CD14-positive monocyte (primary cell): ENCODE measurements around the gene CCDC97. TPM values are rescaled to one million over a fixed set of nuclear protein-coding genes. Genes with fewer than 3 reads are reported as not detected.
A peak's percentile ranks its signal among the peaks of the same experiment; 100 is the strongest.

ENCODE experiments used
- DNase-seq, 3 donors: peaks; one replicate each; pipeline ENCODE4 v3.0.0-alpha.2; 2011 to 2022
- H2AFZ ChIP-seq: 2 replicates; pipeline ENCODE4 v1.6.0; 2012; ENCODE audit warnings: mild to moderate bottlenecking, low read depth, low read length, inconsistent platforms; ENCODE audit not compliant: insufficient read depth, poor library complexity, severe bottlenecking
- H3K27ac ChIP-seq, 2 donors: 1 replicate in 1 of 2; 2 replicates in 1 of 2; pipeline ENCODE4 v1.5.1; 2012 to 2013; ENCODE audit warnings: low read length in 2 of 2, control low read depth in 1 of 2, inconsistent platforms in 1 of 2, low read depth in 1 of 2, mild to moderate bottlenecking in 1 of 2
- H3K27me3 ChIP-seq, 2 donors: one replicate each; pipeline versions ENCODE4 v1.6.0 to v1.6.1; 2011 to 2013; ENCODE audit warnings: low read length in 2 of 2; ENCODE audit not compliant: control insufficient read depth in 2 of 2, insufficient read depth in 2 of 2
- H3K36me3 ChIP-seq, 2 donors: replicated peaks in 1 of 2; 1 replicate in 1 of 2; 2 replicates in 1 of 2; pipeline versions ENCODE4 v1.5.1 to v1.6.1; 2012 to 2013; ENCODE audit warnings: low read length in 2 of 2, control low read depth in 1 of 2, inconsistent platforms in 1 of 2, mild to moderate bottlenecking in 1 of 2; ENCODE audit not compliant: insufficient read depth in 2 of 2, control insufficient read depth in 1 of 2
- H3K4me1 ChIP-seq, 2 donors: 1 replicate in 1 of 2; 2 replicates in 1 of 2; pipeline versions ENCODE4 v1.5.1 to v1.6.1; 2012 to 2013; ENCODE audit warnings: low read length in 2 of 2, control low read depth in 1 of 2, inconsistent platforms in 1 of 2, mild to moderate bottlenecking in 1 of 2, moderate library complexity in 1 of 2; ENCODE audit not compliant: insufficient read depth in 2 of 2, control insufficient read depth in 1 of 2
- H3K4me2 ChIP-seq: replicated peaks from 2 replicates; pipeline ENCODE3; 2012; ENCODE audit warnings: low read length, moderate library complexity, mild to moderate bottlenecking; ENCODE audit not compliant: poor library complexity, severe bottlenecking; ENCODE audit errors: extremely low read depth
- H3K4me3 ChIP-seq, 3 experiments: fragments of 200-600 bp in 1 of 3; sonication (generic) in 1 of 3; replicated peaks in 1 of 3; 1 replicate in 2 of 3; 2 replicates in 1 of 3; pipeline ENCODE4 v1.5.1; 2011 to 2013; ENCODE audit warnings: low read length in 3 of 3, mild to moderate bottlenecking in 3 of 3, control low read depth in 2 of 3, low read depth in 2 of 3, inconsistent platforms in 1 of 3, moderate library complexity in 1 of 3
- H3K79me2 ChIP-seq: 2 replicates; pipeline ENCODE4 v1.6.0; 2012; ENCODE audit warnings: mild to moderate bottlenecking, control low read depth, inconsistent platforms, low read length, moderate library complexity; ENCODE audit not compliant: insufficient read depth
- H3K9ac ChIP-seq: 2 replicates; pipeline ENCODE4 v1.6.0; 2017; ENCODE audit warnings: low read length, mild to moderate bottlenecking; ENCODE audit not compliant: insufficient read depth, poor library complexity, severe bottlenecking
- H3K9me3 ChIP-seq, 2 donors: replicated peaks in 1 of 2; 1 replicate in 1 of 2; 2 replicates in 1 of 2; pipeline versions ENCODE4 v1.5.1 to v1.6.1; 2012 to 2013; ENCODE audit warnings: low read length in 2 of 2, control low read depth in 1 of 2; ENCODE audit not compliant: control insufficient read depth in 1 of 2, insufficient read depth in 1 of 2
- H4K20me1 ChIP-seq: 2 replicates; pipeline ENCODE4 v1.6.0; 2012; ENCODE audit warnings: mild to moderate bottlenecking, low read length, control low read depth, moderate library complexity; ENCODE audit not compliant: insufficient read depth
- H3K27ac Mint-ChIP-seq, 7 donors: one replicate each; pipeline ENCODE4 v1.8.0; 2020; ENCODE audit warnings: mild to moderate bottlenecking in 7 of 7, mixed read lengths in 7 of 7, moderate library complexity in 6 of 7, inconsistent platforms in 2 of 7
- H3K27me3 Mint-ChIP-seq, 3 donors: one replicate each; pipeline ENCODE4 v1.8.0; 2021 to 2022; ENCODE audit warnings: low read depth in 3 of 3, mild to moderate bottlenecking in 3 of 3, mixed read lengths in 3 of 3, moderate library complexity in 3 of 3, inconsistent platforms in 1 of 3
- H3K36me3 Mint-ChIP-seq, 2 donors: one replicate each; pipeline ENCODE4 v1.8.0; 2020; ENCODE audit warnings: mixed read lengths in 2 of 2, inconsistent platforms in 1 of 2, mild to moderate bottlenecking in 1 of 2
- H3K4me1 Mint-ChIP-seq: one replicate; pipeline ENCODE4 v1.8.0; 2020; ENCODE audit warnings: mild to moderate bottlenecking, mixed read lengths
- H3K4me3 Mint-ChIP-seq, 2 donors: one replicate each; pipeline ENCODE4 v1.8.0; 2020; ENCODE audit warnings: mild to moderate bottlenecking in 2 of 2, mixed read lengths in 2 of 2, moderate library complexity in 1 of 2
- H3K9me3 Mint-ChIP-seq, 7 donors: one replicate each; pipeline ENCODE4 v1.8.0; 2020 to 2022; ENCODE audit warnings: mixed read lengths in 7 of 7, mild to moderate bottlenecking in 6 of 7, moderate library complexity in 6 of 7, inconsistent platforms in 2 of 7
- whole genome bisulfite sequencing: methylation state at CpG from one replicate; pipeline ENCODE4 v1.1.5; 2013; ENCODE audit warnings: missing lambda C conversion rate; ENCODE audit not compliant: insufficient coverage; 5-methylcytosine and 5-hydroxymethylcytosine counted together
- intact Hi-C, 2 donors: fragments of 100-400 bp; cut with micrococcal nuclease; formaldehyde crosslinking; loops; one replicate each; pipeline versions ENCODE4 v1.15.0 to v1.15.1; 2023
- polyA plus RNA-seq, 3 donors: library from polyadenylated mRNA; depleted of rRNA in 1 of 3; unstranded in 2 of 3; stranded (reverse) in 1 of 3; fragments of 300-500 nt in 2 of 3; fragments of >200 nt in 1 of 3; fragmentation: Illumina TruSeq in 2 of 3; gene quantifications; 1 replicate in 2 of 3; 2 replicates in 1 of 3; pipeline ENCODE4 v1.2.3, GENCODE V29; 2012 to 2021
- TF ChIP-seq, protein P1 (sequence below): fragments of 200-600 bp; IDR thresholded peaks from one replicate; pipeline ENCODE4 v1.8.0; 2022; ENCODE audit warnings: antibody characterized with exemption, mild to moderate bottlenecking

The CCDC97 gene
- polyA plus RNA-seq, 3 donors: 6.1 to 13.0 (median 8.8) TPM

DNA sequence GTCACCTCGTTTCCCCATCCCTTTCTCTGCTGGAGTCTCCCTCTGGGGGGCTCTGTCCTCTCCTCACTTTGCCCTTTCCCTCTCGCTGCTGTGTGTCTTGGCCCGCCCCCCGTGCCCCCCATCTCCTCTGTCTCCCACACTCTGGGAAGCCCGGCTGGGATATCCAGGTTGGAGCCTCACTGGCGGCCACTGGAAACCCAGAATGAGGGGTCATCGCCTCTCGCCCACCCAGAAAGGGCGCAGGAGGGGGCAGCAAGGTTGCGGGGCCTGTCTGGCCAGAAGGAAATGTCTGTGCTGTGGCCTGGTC is 15.6 kb downstream of the CCDC97 start:
- H3K9ac ChIP-seq: peak overlapping the region; percentile 51
- H3K36me3 ChIP-seq: peaks cover 29 to 34% of the 10 kb centered on the region in 2 donors
- no peaks in the 10 kb centered on the region for H3K27me3 ChIP-seq
- peaks cover 78% of the 10 kb centered on the region for H3K4me1 Mint-ChIP-seq
- H3K36me3 Mint-ChIP-seq: peaks cover 43 to 64% of the 10 kb centered on the region in 2 donors
- peaks cover 0 to 1% (median 0%) of the 10 kb centered on the region in 7 donors for H3K9me3 Mint-ChIP-seq
- peaks cover 0 to 4% (median 0%) of the 10 kb centered on the region in 3 donors for H3K27me3 Mint-ChIP-seq
- peaks cover 94 to 95% of the 10 kb centered on the region in 2 donors for H3K4me1 ChIP-seq
- H3K4me3 Mint-ChIP-seq: peak overlapping the region; percentile 32 to 83
- WGBS: 30% methylated on average over 10 of the region's 10 CpGs
- H3K4me3 ChIP-seq: peak overlapping the region in 1 of 3 experiments; percentile 62
- peak overlapping the region; percentile 74 for H3K4me2 ChIP-seq
- peaks cover 43% of the 10 kb centered on the region for H3K79me2 ChIP-seq
- H4K20me1 ChIP-seq: peaks cover 64% of the 10 kb centered on the region
- H3K27ac ChIP-seq: peak overlapping the region; percentile 1 to 96
- H3K9me3 ChIP-seq: no peaks in the 10 kb centered on the region
- no peak for DNase-seq
- no peak overlapping the region for H2AFZ ChIP-seq
- H3K27ac Mint-ChIP-seq: peak overlapping the region; percentile 66 to 95 (median 87)
- TF ChIP-seq, protein P1, sequence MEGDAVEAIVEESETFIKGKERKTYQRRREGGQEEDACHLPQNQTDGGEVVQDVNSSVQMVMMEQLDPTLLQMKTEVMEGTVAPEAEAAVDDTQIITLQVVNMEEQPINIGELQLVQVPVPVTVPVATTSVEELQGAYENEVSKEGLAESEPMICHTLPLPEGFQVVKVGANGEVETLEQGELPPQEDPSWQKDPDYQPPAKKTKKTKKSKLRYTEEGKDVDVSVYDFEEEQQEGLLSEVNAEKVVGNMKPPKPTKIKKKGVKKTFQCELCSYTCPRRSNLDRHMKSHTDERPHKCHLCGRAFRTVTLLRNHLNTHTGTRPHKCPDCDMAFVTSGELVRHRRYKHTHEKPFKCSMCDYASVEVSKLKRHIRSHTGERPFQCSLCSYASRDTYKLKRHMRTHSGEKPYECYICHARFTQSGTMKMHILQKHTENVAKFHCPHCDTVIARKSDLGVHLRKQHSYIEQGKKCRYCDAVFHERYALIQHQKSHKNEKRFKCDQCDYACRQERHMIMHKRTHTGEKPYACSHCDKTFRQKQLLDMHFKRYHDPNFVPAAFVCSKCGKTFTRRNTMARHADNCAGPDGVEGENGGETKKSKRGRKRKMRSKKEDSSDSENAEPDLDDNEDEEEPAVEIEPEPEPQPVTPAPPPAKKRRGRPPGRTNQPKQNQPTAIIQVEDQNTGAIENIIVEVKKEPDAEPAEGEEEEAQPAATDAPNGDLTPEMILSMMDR: no peak
- intact Hi-C loops: loop anchor here in 1 of 2 donors (2.0 to 5.0 kb wide), 2 partner anchors 15 to 37 kb away; partner anchors contain the start of genes B9D2 and CCDC97

DNA sequence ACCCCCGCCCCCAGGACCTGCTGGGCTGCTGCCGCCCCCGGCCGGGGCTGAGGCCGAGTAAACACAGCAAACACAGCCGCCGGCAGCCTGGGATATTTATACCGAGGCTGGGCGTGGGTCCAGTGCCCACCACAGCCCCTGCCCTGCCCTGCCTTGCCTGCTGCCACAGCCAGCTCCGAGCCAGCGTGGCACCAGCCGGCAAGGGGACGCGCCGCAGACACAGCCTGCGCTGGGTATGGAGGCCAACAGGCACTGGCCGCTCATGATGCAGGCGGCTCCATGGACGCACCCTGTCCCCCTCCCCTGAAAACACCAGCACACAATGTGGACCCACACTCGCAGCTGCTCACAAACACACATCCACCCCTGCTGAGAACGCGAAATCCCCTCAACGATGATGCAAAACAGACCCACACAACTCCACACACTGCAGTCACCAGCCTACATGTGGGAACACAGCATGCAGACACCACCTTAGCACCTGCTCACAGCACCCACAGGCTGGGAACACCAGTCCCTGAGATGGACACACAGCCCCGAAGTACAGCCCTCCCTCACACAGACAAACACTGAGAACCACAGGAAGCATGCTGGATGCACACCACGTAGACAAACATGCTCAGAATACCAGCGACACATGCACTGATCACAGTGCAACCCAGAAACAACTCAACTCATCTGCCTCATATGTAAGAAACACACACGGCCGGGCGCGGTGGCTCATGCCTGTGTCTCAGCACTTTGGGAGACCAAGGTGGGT is 16.2 kb downstream of the CCDC97 start:
- H3K4me3 Mint-ChIP-seq: peak overlapping the region; percentile 74 to 86
- H3K4me1 Mint-ChIP-seq: peaks cover 80% of the 10 kb centered on the region
- peaks cover 0 to 1% (median 0%) of the 10 kb centered on the region in 7 donors for H3K9me3 Mint-ChIP-seq
- Histone ChIP-seq H3K4me3 (peak overlapping the region in 1 of 3 experiments; percentile 62), H3K36me3 (peaks cover 26 to 32% of the 10 kb centered on the region in 2 donors), H3K4me2 (peak overlapping the region; percentile 74), H3K9ac (peak overlapping the region; percentile 51), H4K20me1 (peaks cover 61% of the 10 kb centered on the region), H2AFZ (no peak overlapping the region), H3K79me2 (peaks cover 45% of the 10 kb centered on the region), H3K4me1 (peaks cover 97 to 100% of the 10 kb centered on the region in 2 donors), H3K27ac (peak overlapping the region; percentile 1 to 96), H3K27me3 (no peaks in the 10 kb centered on the region), H3K9me3 (no peaks in the 10 kb centered on the region)
- peaks cover 42 to 62% of the 10 kb centered on the region in 2 donors for H3K36me3 Mint-ChIP-seq
- intact Hi-C loops: loop anchor here in 1 of 2 donors (2.0 to 5.0 kb wide), 2 partner anchors 15 to 36 kb away; partner anchors contain the start of genes B9D2 and CCDC97
- peaks cover 0 to 4% (median 0%) of the 10 kb centered on the region in 3 donors for H3K27me3 Mint-ChIP-seq
- H3K27ac Mint-ChIP-seq: peak overlapping the region; percentile 92 to 98 (median 95)
- DNase-seq: no peak
- TF ChIP-seq, protein P1: no peak
- WGBS: 23% methylated on average over 26 of the region's 30 CpGs
